ENCODE measurements around the gene FXYD2.

GRCh38 chr11:117851852-117852251 lies 27.3 kb upstream of the FXYD2 start:
- no peak for TF ChIP-seq CTCF (IDR thresholded peaks at IDR 0.05; ENCODE audit: low read length)
- no peak for TF ChIP-seq EZH2 (IDR thresholded peaks at IDR 0.05; ENCODE audit: borderline replicate concordance, low read length)
